K562 (cell line): Measurements from ENCODE around the gene PURA. TPM values are rescaled to one million over a fixed set of nuclear protein-coding genes. Genes with fewer than 3 reads are reported as not detected.

Experiments used
- ATAC-seq: fragments of 200-7000 bp; cut with Tn5 transposase; 3 replicates; pipeline ENCODE4 v1.9.1; 2020; ENCODE audit warnings: moderate library complexity
- BruUV-seq: library from RNA; stranded (reverse); fragments of 400-500 nt; replicated peaks from 2 replicates; lab custom pipeline; 2021; lab: Mats Ljungman, UMichigan
- CTCF ChIA-PET: fragments of 300-600 bp; formaldehyde crosslinking; extraction: SDS; loops from one replicate; lab custom pipeline; 2021; ENCODE audit warnings: low intra/inter-chr PET ratio; lab: Yijun Ruan, JAX
- POLR2A ChIA-PET: fragments of 300-600, 350-650 bp; sonication (Branson Sonifier 250); formaldehyde crosslinking; extraction: SDS; loops from one replicate; lab custom pipeline; 2021; ENCODE audit warnings: antibody characterized with exemption, inconsistent platforms; lab: Yijun Ruan, JAX
- DNase-seq, 4 experiments: peaks; one replicate each; pipeline versions ENCODE4 v3.0.0 to v3.0.0-alpha.2; 2011 to 2018; ENCODE audit warnings: low spot score in 3 of 4, mixed read lengths in 3 of 4; ENCODE audit errors: extremely low read depth in 1 of 4
- FAIRE-seq: peaks from 2 replicates; lab custom pipeline; 2011; peaks lifted over from hg19 to GRCh38; lab: Jason Lieb, UNC
- H2AFZ ChIP-seq: 2 replicates; pipeline ENCODE4 v1.6.0; 2011; ENCODE audit warnings: low read depth, low read length, control low read depth, inconsistent platforms
- H3K27ac ChIP-seq: fragments of 200-600 bp; 3 replicates; pipeline ENCODE4 v1.8.0; 2011; ENCODE audit warnings: low read depth, mild to moderate bottlenecking, control low read depth, inconsistent platforms, low read length, moderate library complexity, mixed read lengths; ENCODE audit errors: extremely low read depth
- H3K27me3 ChIP-seq, 2 experiments: fragments of 300-600 bp in 1 of 2; 2 replicates in 1 of 2; 3 replicates in 1 of 2; pipeline versions ENCODE4 v1.6.0 to v1.8.0; 2011; ENCODE audit warnings: inconsistent platforms in 2 of 2, low read length in 2 of 2, mild to moderate bottlenecking in 1 of 2, mixed read lengths in 1 of 2, moderate library complexity in 1 of 2; ENCODE audit not compliant: control insufficient read depth in 2 of 2, insufficient read depth in 2 of 2
- H3K36me3 ChIP-seq: fragments of 300-600 bp; 3 replicates; pipeline ENCODE4 v1.8.0; 2011; ENCODE audit warnings: mild to moderate bottlenecking, low read length, inconsistent platforms; ENCODE audit not compliant: control insufficient read depth, insufficient read depth
- H3K4me1 ChIP-seq, 2 experiments: fragments of 200-600 bp in 1 of 2; replicated peaks in 1 of 2; 2 replicates in 1 of 2; 3 replicates in 1 of 2; pipeline versions ENCODE4 v1.5.1 to v1.8.0; 2011; ENCODE audit warnings: inconsistent platforms in 2 of 2, low read length in 2 of 2, mild to moderate bottlenecking in 1 of 2, mixed read lengths in 1 of 2, moderate library complexity in 1 of 2; ENCODE audit not compliant: control insufficient read depth in 2 of 2, insufficient read depth in 2 of 2
- H3K4me2 ChIP-seq: 2 replicates; pipeline ENCODE4 v1.6.1; 2011; ENCODE audit warnings: low read length, control low read depth, inconsistent platforms, mixed read lengths; ENCODE audit not compliant: insufficient read depth
- H3K4me3 ChIP-seq: fragments of 200-600 bp; sonication (generic), shearing (Covaris generic); 2 replicates; pipeline ENCODE4 v1.5.1; 2016; ENCODE audit warnings: control low read depth, inconsistent platforms
- H3K79me2 ChIP-seq: fragments of 200-600 bp; 3 replicates; pipeline ENCODE4 v1.8.0; 2011; ENCODE audit warnings: low read length, inconsistent platforms; ENCODE audit not compliant: control insufficient read depth, insufficient read depth
- H3K9ac ChIP-seq, 2 experiments: 2 replicates each; pipeline versions ENCODE4 v1.6.0 to v1.6.1; 2011; ENCODE audit warnings: low read depth in 2 of 2, low read length in 2 of 2, control low read depth in 1 of 2, inconsistent platforms in 1 of 2, mild to moderate bottlenecking in 1 of 2, mixed read lengths in 1 of 2; ENCODE audit not compliant: insufficient read depth in 1 of 2
- H3K9me1 ChIP-seq: one replicate; pipeline ENCODE4 v1.6.0; 2011; ENCODE audit warnings: inconsistent platforms, mild to moderate bottlenecking, low read length, moderate library complexity; ENCODE audit not compliant: control insufficient read depth, insufficient read depth
- H3K9me3 ChIP-seq: replicated peaks from 2 replicates; pipeline ENCODE4 v1.5.1; 2011; ENCODE audit warnings: low read depth, low read length, inconsistent platforms; ENCODE audit not compliant: control insufficient read depth, insufficient read depth
- H4K20me1 ChIP-seq: replicated peaks from 2 replicates; pipeline ENCODE4 v1.6.1; 2011; ENCODE audit warnings: low read length, inconsistent platforms, mixed read lengths; ENCODE audit not compliant: control insufficient read depth, insufficient read depth
- BDP1 ChIP-seq: IDR thresholded peaks from 3 replicates; pipeline ENCODE4 v1.6.1; 2011; ENCODE audit not compliant: insufficient read length, insufficient read depth
- CHD2 ChIP-seq: IDR thresholded peaks from 2 replicates; pipeline ENCODE4 v1.6.1; 2011; ENCODE audit warnings: low read depth, low read length
- CREBBP ChIP-seq: IDR thresholded peaks from one replicate; pipeline ENCODE4 v1.6.1; 2012; ENCODE audit warnings: low read depth, mild to moderate bottlenecking, control low read depth, inconsistent platforms, low read length
- CTBP1 ChIP-seq: fragments of 450-650 bp; IDR thresholded peaks from 2 replicates; pipeline ENCODE4 v1.6.1; 2016; ENCODE audit warnings: borderline replicate concordance
- EHMT2 ChIP-seq: fragments of 450-650 bp; IDR thresholded peaks from 2 replicates; pipeline ENCODE4 v1.6.1; 2018; ENCODE audit warnings: antibody characterized with exemption
- ELF4 ChIP-seq: fragments of 450-650 bp; formaldehyde crosslinking; IDR thresholded peaks from 2 replicates; pipeline ENCODE4 v1.4.0; 2022; ENCODE audit warnings: missing genetic modification characterization
- FOS ChIP-seq: IDR thresholded peaks from 3 replicates; pipeline ENCODE4 v1.6.1; 2011; ENCODE audit not compliant: insufficient read length; ENCODE audit errors: extremely low read depth
- FOXK2 ChIP-seq, 2 experiments: fragments of 450-650 bp; IDR thresholded peaks in 1 of 2; conservative IDR thresholded peaks in 1 of 2; 2 replicates each; pipeline ENCODE4 v1.6.1; 2016; ENCODE audit warnings: low read depth in 2 of 2, mild to moderate bottlenecking in 1 of 2
- HNRNPH1 ChIP-seq: fragments of 200-400 bp; formaldehyde crosslinking; optimal IDR thresholded peaks from 2 replicates; pipeline ENCODE3; 2017; ENCODE audit warnings: low read depth, mild to moderate bottlenecking, low read length, moderate library complexity
- IRF2 ChIP-seq: sonication (generic); formaldehyde crosslinking; IDR thresholded peaks from 2 replicates; pipeline ENCODE4 v1.8.1; 2022; ENCODE audit warnings: mild to moderate bottlenecking, missing genetic modification reagents
- NFIC ChIP-seq: fragments of 450-650 bp; IDR thresholded peaks from 2 replicates; pipeline ENCODE4 v1.6.1; 2017; ENCODE audit warnings: mild to moderate bottlenecking, inconsistent platforms
- PBX2 ChIP-seq, 2 experiments: IDR thresholded peaks in 1 of 2; conservative IDR thresholded peaks in 1 of 2; 2 replicates each; pipeline ENCODE4 v1.6.1; 2016; ENCODE audit warnings: low read depth in 2 of 2, mild to moderate bottlenecking in 1 of 2, missing compliant biosample characterization in 1 of 2, missing genetic modification characterization in 1 of 2, moderate library complexity in 1 of 2
- SNRNP70 ChIP-seq: fragments of 200-400 bp; formaldehyde crosslinking; optimal IDR thresholded peaks from 2 replicates; pipeline ENCODE3; 2017; ENCODE audit warnings: low read depth, low read length
- TAF7 ChIP-seq: fragments of 450-650 bp; IDR thresholded peaks from 2 replicates; pipeline ENCODE4 v1.6.1; 2016; ENCODE audit warnings: missing genetic modification characterization, missing compliant biosample characterization
- TEAD2 ChIP-seq: fragments of 450-650 bp; IDR thresholded peaks from 2 replicates; pipeline ENCODE4 v1.6.1; 2016; ENCODE audit warnings: missing genetic modification characterization, control low read depth, missing compliant biosample characterization
- ZNF277 ChIP-seq: fragments of 250-450 bp; sonication (Bioruptor Pico); IDR thresholded peaks from 2 replicates; pipeline ENCODE4 v1.8.0; 2022; ENCODE audit warnings: inconsistent platforms, mild to moderate bottlenecking, moderate library complexity, borderline replicate concordance
- ZNF583 ChIP-seq: fragments of 250-450 bp; sonication (Bioruptor Pico); IDR thresholded peaks from 2 replicates; pipeline ENCODE4 v1.4.0; 2020
- ZNF79 ChIP-seq: fragments of 250-450 bp; sonication (Bioruptor Pico); IDR thresholded peaks from 2 replicates; pipeline ENCODE4 v1.4.0; 2020; ENCODE audit warnings: low read depth, mild to moderate bottlenecking, moderate library complexity
- WGBS: fragments of 100-300 bp; shearing (Covaris generic); methylation state at CpG from one replicate; pipeline ENCODE4 v1.1.6; 2016; ENCODE audit warnings: low coverage, mixed read lengths; ENCODE audit not compliant: insufficient coverage; ENCODE audit errors: missing lambda C conversion rate; 5-methylcytosine and 5-hydroxymethylcytosine counted together
- in situ Hi-C: fragments of 300-500 bp; cut with MboI; formaldehyde crosslinking; loops from 4 replicates; pipeline ENCODE4 v1.15.0; 2018; ENCODE audit warnings: inconsistent platforms, mixed read lengths
- intact Hi-C: fragments of 100-400 bp; cut with micrococcal nuclease; formaldehyde crosslinking; loops from 2 replicates; pipeline ENCODE4 v1.14.2; 2022
- polyA plus RNA-seq, 8 experiments: library from polyadenylated mRNA; depleted of rRNA in 4 of 8; stranded (reverse) in 5 of 8; unstranded in 3 of 8; fragments of >200 nt; fragmentation: Nextera tagmentation in 2 of 8; fragmentation: Illumina TruSeq in 1 of 8; extraction: Ambion mirVana in 2 of 8; extraction: Trizol in 1 of 8; gene quantifications; 2 replicates each; pipeline versions ENCODE4 v1.2.1 to v1.2.3, GENCODE V29; 2011 to 2014; ENCODE audit warnings: inconsistent platforms in 1 of 8, missing spikeins in 1 of 8
- total RNA-seq, 7 experiments: library from RNA; depleted of rRNA in 6 of 7; stranded (reverse); fragments of >200 nt in 6 of 7; fragmentation: Illumina TruSeq in 2 of 7; extraction: Trizol in 2 of 7; gene quantifications; 2 replicates each; pipeline versions ENCODE4 v1.2.1 to v1.2.3, GENCODE V29; 2011 to 2021; ENCODE audit warnings: low replicate concordance in 1 of 7
- TF ChIP-seq, protein P1 (sequence below): sonication (generic); formaldehyde crosslinking; IDR thresholded peaks from 2 replicates; pipeline ENCODE4 v1.8.0; 2022; ENCODE audit warnings: mild to moderate bottlenecking, missing genetic modification reagents

PURA gene
- total and polyA plus RNA-seq, 9 of the 15 experiments (the other 6 are each of a cell fraction or from before 2014, with no cell fraction given): 3.2 to 11.1 (median 5.4) TPM

GRCh38 chr5:140146523-140146842 is 32.6 kb downstream of the PURA start:
- Histone ChIP-seq H2AFZ (no peak overlapping the region), H4K20me1 (peaks cover 30% of the 10 kb centered on the region), H3K79me2 (no peaks in the 10 kb centered on the region), H3K9me1 (no peaks in the 10 kb centered on the region), H3K36me3 (no peaks in the 10 kb centered on the region), H3K4me2 (no peak overlapping the region), H3K4me1 (peaks cover 2 to 12% of the 10 kb centered on the region in 2 experiments; a peak in 3 of 5 replicates), H3K27ac (no peak overlapping the region), H3K9ac (peak overlapping the region in 1 of 2 experiments; percentile 82; a peak in 1 of 4 replicates), H3K27me3 (peaks cover 0 to 19% of the 10 kb centered on the region in 2 experiments; a peak in 2 of 5 replicates), H3K9me3 (no peaks in the 10 kb centered on the region), H3K4me3 (no peak overlapping the region)
- no peak for ATAC-seq
- ChIA-PET CTCF (interaction anchor here (0.7 to 6.7 kb wide), 4 partner anchors 10 to 588 kb away, joined by 3 to 59 read pairs (median 4); no protein-coding TSS in a partner anchor), POLR2A (interaction anchor here (0.5 to 2.0 kb wide), 4 partner anchors 8 to 234 kb away, joined by 3 to 4 read pairs (median 4); no protein-coding TSS in a partner anchor)
- in situ Hi-C loops (no loop called here), intact Hi-C loops (no loop called here)
- no TSS peak for BruUV-seq
- DNase-seq: no peak
- TF ChIP-seq EHMT2: no peak
- TF ChIP-seq CREBBP: no peak
- no peak for TF ChIP-seq IRF2 (CRISPR knock-in tag)
- no peak for TF ChIP-seq ZNF79
- no peak for TF ChIP-seq TEAD2 (tag)
- no peak for TF ChIP-seq TAF7 (tag)
- TF ChIP-seq, protein P1, sequence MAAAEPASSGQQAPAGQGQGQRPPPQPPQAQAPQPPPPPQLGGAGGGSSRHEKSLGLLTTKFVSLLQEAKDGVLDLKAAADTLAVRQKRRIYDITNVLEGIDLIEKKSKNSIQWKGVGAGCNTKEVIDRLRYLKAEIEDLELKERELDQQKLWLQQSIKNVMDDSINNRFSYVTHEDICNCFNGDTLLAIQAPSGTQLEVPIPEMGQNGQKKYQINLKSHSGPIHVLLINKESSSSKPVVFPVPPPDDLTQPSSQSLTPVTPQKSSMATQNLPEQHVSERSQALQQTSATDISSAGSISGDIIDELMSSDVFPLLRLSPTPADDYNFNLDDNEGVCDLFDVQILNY (CRISPR knock-in tag): no peak
- no peak for TF ChIP-seq NFIC
- TF ChIP-seq ZNF277: no peak
- no peak for TF ChIP-seq CHD2
- TF ChIP-seq BDP1: no peak
- no peak for TF ChIP-seq ELF4 (CRISPR knock-in tag)
- TF ChIP-seq FOXK2 (conservative IDR thresholded peaks at IDR 0.05 in 1 of 2, IDR thresholded peaks at IDR 0.05 in 1 of 2; ENCODE audit: low read depth in 2 of 2): no peak
- TF ChIP-seq FOS: no peak
- TF ChIP-seq SNRNP70: no peak
- TF ChIP-seq HNRNPH1: no peak
- TF ChIP-seq CTBP1: no peak
- no peak for TF ChIP-seq PBX2 (CRISPR knock-in tag; IDR thresholded peaks at IDR 0.05; ENCODE audit: low read depth)
- no peak for TF ChIP-seq PBX2 (tag; conservative IDR thresholded peaks at IDR 0.05; ENCODE audit: low read depth)
- no peak for TF ChIP-seq ZNF583 (CRISPR knock-in tag)
- no peak for FAIRE-seq
- WGBS: 49% methylated on average over 10 of the region's 14 CpGs
